Activated CD8-positive, alpha-beta T cell treated with anti-CD3 and anti-CD28 coated beads, Interleukin-2, amount 10 ng/mL, durations not matched to agents 7 days and 5 days (primary cell): ENCODE results near the gene GLP2R. TPM values are rescaled to one million over a fixed set of nuclear protein-coding genes. Genes with fewer than 3 reads are reported as not detected.
"Not testable (repeated sequence)": the region's sequence is repeated elsewhere in the genome, so short reads cannot be mapped to it uniquely, and the experiment has no call there.

ENCODE experiments used
- ATAC-seq: fragments of 150-1000 bp; cut with Tn5 transposase; one replicate; pipeline ENCODE4 v1.10.0; 2021; ENCODE audit warnings: moderate library complexity
- CTCF ChIA-PET: fragments of 350-600 bp; sonication (Branson Sonifier 250); formaldehyde crosslinking; loops from one replicate; lab custom pipeline; 2021; ENCODE audit warnings: antibody characterized with exemption; lab: Charles Lee
- POLR2A ChIA-PET: fragments of 350-600 bp; sonication (Branson Sonifier 250); formaldehyde crosslinking; loops from one replicate; lab custom pipeline; 2021; ENCODE audit warnings: antibody characterized with exemption; lab: Charles Lee
- DNase-seq: peaks from one replicate; pipeline ENCODE4 v3.0.0-alpha.2; 2020
- H3K27ac Mint-ChIP-seq: one replicate; pipeline ENCODE4 v1.8.0; 2021; ENCODE audit warnings: mild to moderate bottlenecking, mixed read lengths
- H3K27me3 Mint-ChIP-seq: one replicate; pipeline ENCODE4 v1.8.0; 2021; ENCODE audit warnings: low read depth, mixed read lengths
- H3K36me3 Mint-ChIP-seq: one replicate; pipeline ENCODE4 v1.8.0; 2021; ENCODE audit warnings: low read depth, mixed read lengths
- H3K4me1 Mint-ChIP-seq: one replicate; pipeline ENCODE4 v1.8.0; 2021; ENCODE audit warnings: low read depth, mixed read lengths
- H3K4me3 Mint-ChIP-seq: one replicate; pipeline ENCODE4 v1.8.0; 2021; ENCODE audit warnings: mild to moderate bottlenecking, mixed read lengths
- H3K9me3 Mint-ChIP-seq: one replicate; pipeline ENCODE4 v1.8.0; 2022; ENCODE audit warnings: mixed read lengths; ENCODE audit not compliant: insufficient read depth
- total RNA-seq, 2 experiments: library from RNA; stranded (reverse); gene quantifications; one replicate each; pipeline ENCODE4 v1.2.3, GENCODE V29; 2021

Gene GLP2R
- total RNA-seq, 2 experiments from 2014 or later = not detected

DNA sequence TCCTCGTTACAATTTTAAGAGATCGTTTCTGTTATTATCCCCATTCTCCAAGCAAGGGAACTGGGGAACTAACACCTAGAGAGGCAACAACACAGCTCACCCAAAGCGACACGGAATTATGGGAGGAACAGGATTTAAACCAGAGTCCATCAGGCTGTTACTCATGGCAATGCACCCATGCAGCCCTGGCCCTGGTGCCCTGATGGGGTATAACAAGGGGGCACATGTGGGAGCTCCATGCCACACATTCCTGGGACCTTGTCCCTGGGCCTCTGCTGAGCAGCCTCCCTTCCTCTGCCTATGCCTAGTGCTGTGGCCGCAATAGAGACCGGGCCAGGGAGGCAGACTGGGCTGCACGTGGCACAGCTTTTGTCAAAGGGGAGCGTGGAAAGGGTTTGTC, 92.6 kb downstream of the GLP2R start:
- no peaks in the 10 kb centered on the region for H3K36me3 Mint-ChIP-seq
- ChIA-PET CTCF (no interaction called here), POLR2A (no interaction called here)
- no peak overlapping the region for H3K4me3 Mint-ChIP-seq
- no peaks in the 10 kb centered on the region for H3K4me1 Mint-ChIP-seq
- no peak for DNase-seq
- H3K27me3 Mint-ChIP-seq = no peaks in the 10 kb centered on the region
- H3K27ac Mint-ChIP-seq = no peak overlapping the region
- no peak for ATAC-seq
- H3K9me3 Mint-ChIP-seq = no peaks in the 10 kb centered on the region

DNA sequence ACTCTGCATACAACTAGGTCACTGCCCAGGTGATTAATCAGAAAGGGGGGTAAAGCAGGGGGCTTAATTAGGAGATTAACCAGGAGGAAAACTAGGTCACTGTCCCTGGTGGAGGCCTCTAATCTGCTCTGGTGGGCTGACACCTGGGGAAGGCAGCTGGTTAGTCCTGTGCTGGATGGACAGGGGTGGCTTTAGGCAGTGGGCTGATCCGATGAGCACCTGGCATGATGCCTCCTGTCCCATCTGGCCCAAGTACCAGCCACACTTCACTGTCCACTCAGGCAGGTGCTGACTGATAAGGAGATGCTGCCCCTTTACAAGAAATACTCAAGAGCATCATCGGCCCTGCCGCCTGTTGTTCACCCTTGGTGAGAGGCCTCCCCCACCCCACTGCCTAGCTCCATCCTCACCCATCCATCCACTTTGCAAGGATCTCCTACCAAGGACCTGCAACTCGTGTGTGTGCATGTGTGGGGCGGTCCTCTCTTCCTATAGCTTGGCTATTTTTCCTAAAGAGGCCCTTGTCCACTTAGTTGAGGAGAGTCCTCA, 93.2 kb downstream of the GLP2R start:
- Mint-ChIP-seq H3K27me3 (no peaks in the 10 kb centered on the region), H3K36me3 (no peaks in the 10 kb centered on the region), H3K9me3 (no peaks in the 10 kb centered on the region), H3K27ac (no peak overlapping the region), H3K4me1 (no peaks in the 10 kb centered on the region), H3K4me3 (no peak overlapping the region)
- ATAC-seq (no peak), DNase-seq (no peak)
- ChIA-PET CTCF (no interaction called here), POLR2A (no interaction called here)

DNA sequence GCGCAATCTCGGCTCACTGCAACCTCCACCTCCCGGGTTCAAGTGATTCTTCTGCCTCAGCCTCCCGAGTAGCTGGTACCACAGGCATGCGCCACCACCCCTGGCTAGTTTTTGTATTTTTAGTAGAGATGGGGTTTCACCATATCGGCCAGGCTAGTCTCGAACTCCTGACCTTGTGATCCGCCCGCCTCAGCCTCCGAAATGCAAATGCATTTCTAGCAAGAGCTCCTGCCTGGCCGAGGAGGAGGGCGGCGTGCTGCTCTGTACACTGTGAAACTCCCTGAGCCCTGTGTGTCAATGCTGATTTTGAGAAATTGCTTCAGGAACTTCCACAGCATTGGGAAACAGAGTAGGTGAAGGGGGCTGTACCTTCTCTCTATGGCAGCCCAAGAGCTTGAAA, 95.5 kb downstream of the GLP2R start:
- POLR2A ChIA-PET, DNase-seq, CTCF ChIA-PET: not testable (repeated sequence)

DNA sequence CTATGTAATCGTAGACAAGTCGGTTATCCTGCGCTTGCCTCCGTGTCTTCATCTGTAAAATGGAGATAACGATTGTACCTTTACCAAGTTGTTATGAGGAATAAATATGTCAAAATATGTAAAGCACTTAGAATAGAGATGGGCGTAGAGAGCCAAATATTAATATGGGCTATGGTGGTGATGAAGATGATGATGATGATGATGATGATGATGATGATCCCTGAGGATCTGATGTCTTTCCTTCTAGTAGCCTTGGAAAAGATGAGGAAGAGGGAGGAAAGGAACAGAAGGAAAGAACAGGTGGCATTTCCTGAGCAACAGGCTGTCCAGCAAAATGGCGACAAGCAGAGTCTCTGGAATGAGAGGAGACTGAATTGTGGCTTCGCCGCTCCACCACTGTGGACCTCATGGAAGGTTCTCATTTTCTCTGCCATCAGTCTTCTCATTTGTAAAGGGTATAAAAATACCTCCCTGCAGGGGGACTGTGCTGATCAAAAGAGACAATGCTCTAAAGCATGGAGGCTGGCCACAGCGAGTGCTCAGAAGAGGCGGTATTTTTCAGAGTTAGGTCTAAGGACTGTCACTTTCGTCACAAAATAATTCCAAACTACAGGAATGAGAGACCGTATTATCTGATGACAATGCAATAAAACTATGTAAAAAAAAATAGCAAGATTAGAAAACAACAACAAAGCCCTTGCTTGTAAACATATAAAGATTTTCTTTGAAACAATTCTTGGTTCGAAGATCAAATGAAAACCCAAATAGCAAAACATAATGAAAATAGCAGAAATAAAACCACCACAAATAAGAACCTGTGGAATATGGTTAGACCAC, 96.5 kb downstream of the GLP2R start:
- Mint-ChIP-seq H3K36me3 (no peaks in the 10 kb centered on the region), H3K27ac (no peak overlapping the region), H3K4me3 (no peak overlapping the region), H3K4me1 (no peaks in the 10 kb centered on the region), H3K9me3 (no peaks in the 10 kb centered on the region), H3K27me3 (no peaks in the 10 kb centered on the region)
- ChIA-PET CTCF (no interaction called here), POLR2A (no interaction called here)
- no peak for DNase-seq
- no peak for ATAC-seq

More for the DNA sequence above, 95.5 kb downstream of the GLP2R start:
- not testable (repeated sequence) for H3K27me3 Mint-ChIP-seq, H3K4me3 Mint-ChIP-seq, H3K27ac Mint-ChIP-seq, ATAC-seq, H3K9me3 Mint-ChIP-seq, H3K4me1 Mint-ChIP-seq, H3K36me3 Mint-ChIP-seq

DNA sequence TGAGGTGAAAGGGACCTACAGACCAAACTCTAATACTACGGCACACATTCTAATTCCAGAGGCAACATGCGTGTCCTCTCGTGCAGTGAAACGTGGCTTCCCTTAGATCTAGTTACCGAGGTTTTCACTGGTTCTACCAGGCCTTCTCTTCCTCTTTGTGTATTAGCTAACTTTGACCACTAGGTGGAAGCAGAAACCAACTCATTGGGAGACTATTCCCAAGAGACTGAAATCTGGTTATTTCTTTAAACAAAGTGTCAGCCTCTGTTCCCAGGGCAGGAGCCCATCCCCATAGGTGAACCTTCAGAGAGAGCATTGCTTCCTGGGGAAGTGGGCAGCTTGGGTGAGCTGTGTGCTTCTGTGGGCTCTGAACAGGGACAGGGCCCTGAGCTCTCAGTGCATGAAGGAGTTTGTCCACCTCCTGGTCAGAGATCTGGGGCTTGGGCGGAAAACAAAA, 99.0 kb downstream of the GLP2R start:
- H3K27ac Mint-ChIP-seq = no peak overlapping the region
- DNase-seq = peak; percentile 26

DNA sequence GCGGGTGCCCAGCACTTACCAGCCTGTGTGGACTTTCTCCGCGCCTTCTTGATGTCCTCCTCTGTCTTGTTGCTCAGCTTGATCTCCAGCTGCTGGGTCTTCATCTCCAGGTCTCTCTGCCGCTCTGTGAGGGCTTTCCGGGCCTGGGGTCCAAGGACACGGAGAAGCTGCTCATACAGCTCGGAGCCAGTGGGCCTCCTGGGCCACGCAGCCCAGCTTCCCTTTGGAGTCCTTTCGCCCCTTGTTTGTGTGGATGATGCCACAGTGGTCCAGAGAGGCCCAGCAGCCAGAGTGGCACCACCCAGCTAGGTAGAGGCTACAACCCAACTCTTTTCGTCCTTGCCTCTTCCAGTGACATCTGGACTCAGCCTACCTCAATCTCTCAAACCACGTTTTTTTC, 99.7 kb downstream of the GLP2R start:
- Mint-ChIP-seq H3K4me1 (no peaks in the 10 kb centered on the region), H3K36me3 (no peaks in the 10 kb centered on the region), H3K27ac (no peak overlapping the region), H3K27me3 (no peaks in the 10 kb centered on the region), H3K9me3 (no peaks in the 10 kb centered on the region), H3K4me3 (no peak overlapping the region)
- POLR2A ChIA-PET = no interaction called here
- ATAC-seq = no peak
- no peak for DNase-seq
- CTCF ChIA-PET = interaction anchor here (1.1 to 2.0 kb wide), 9 partner anchors 9 to 691 kb away, joined by 3 to 16 read pairs (median 5); partner anchors contain the start of gene DHRS7C

More for the DNA sequence above, 99.0 kb downstream of the GLP2R start:
- POLR2A ChIA-PET = no interaction called here
- Mint-ChIP-seq H3K9me3 (no peaks in the 10 kb centered on the region), H3K27me3 (no peaks in the 10 kb centered on the region), H3K4me3 (no peak overlapping the region), H3K4me1 (no peaks in the 10 kb centered on the region), H3K36me3 (no peaks in the 10 kb centered on the region)
- peak; percentile 77 for ATAC-seq
- CTCF ChIA-PET = interaction anchor here (0.7 to 2.0 kb wide), 11 partner anchors 10 to 692 kb away, joined by 3 to 16 read pairs (median 4); partner anchors contain the start of gene DHRS7C

DNA sequence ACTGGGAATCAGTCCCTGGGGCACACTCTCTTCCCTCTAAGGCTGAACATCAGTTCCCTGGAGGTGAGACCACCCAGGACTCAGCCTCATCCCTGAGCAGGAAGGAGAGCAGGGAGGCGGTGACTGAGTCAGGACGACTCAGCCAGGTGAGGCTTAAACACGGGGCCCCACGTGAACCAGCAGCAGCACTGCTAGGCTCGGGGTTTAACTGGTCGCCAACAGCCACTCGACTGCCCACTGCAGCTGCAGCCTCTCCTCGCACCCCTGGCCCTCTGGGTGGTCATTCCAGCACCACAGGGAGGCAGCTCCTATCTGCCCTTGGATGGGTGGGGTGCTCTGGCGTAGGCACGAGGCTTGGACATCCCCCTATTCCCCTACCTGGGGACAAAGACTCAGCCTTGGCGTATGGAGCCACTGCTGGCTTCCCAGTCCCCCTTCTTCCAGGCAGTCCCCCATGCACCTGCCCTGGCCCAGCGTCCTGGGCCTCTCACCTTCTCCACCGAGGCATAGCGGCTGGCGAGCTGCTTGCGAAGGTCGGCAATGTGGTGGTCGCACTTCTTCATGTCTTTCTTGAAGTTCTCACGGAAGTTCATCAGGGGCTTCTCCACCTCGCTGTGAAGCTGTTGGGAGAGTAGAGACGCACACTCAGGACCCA, 100.6 kb downstream of the GLP2R start:
- Mint-ChIP-seq H3K27ac (no peak overlapping the region), H3K36me3 (no peaks in the 10 kb centered on the region), H3K9me3 (no peaks in the 10 kb centered on the region), H3K4me1 (no peaks in the 10 kb centered on the region), H3K27me3 (no peaks in the 10 kb centered on the region), H3K4me3 (no peak overlapping the region)
- ATAC-seq (no peak), DNase-seq (no peak)
- CTCF ChIA-PET = interaction anchor here (1.1 kb wide), 1 partner anchor 691 kb away, joined by 5 read pairs; no protein-coding TSS in a partner anchor
- POLR2A ChIA-PET = no interaction called here

DNA sequence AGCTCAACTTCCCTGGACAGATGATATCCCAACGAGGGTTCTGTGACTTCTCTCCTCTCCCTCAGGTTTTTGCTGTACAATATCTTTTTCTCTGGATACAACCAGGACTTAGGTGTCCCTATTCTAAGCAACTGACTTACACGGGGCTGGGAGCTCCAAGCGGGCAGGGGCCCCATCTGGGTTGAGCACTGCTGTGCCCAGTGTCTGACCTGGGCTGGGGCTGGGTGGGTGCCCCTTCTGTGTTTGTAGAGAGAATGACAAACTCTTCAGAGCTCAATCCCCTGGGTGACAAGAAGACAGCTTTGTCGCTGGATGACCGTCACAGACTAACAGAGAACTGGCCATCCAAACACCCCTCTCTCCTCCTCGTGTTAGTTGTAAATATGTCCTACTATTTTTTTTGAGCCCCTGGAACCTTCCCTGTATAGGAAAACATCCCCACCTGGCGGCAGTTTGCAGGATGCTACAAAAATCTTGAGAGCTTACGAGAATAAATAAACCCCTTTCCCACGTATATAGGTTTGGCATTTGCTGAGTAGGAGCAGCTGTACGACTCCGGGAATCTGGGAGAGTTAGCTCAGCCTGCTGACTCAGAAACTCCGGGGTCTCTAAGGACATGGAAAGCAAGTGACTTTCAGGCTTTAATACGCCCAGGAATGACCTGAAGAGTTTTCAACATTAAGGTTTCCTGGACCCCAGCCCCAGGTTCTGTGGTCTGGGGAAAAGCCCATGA, 103.0 kb downstream of the GLP2R start:
- no peak overlapping the region for H3K27ac Mint-ChIP-seq
- no peaks in the 10 kb centered on the region for H3K9me3 Mint-ChIP-seq
- CTCF ChIA-PET = interaction anchor here (1.3 to 1.7 kb wide), 2 partner anchors 298 to 688 kb away, joined by 3 read pairs; no protein-coding TSS in a partner anchor
- H3K4me3 Mint-ChIP-seq = no peak overlapping the region
- ATAC-seq (no peak), DNase-seq (no peak)
- H3K4me1 Mint-ChIP-seq = no peaks in the 10 kb centered on the region
- no peaks in the 10 kb centered on the region for H3K36me3 Mint-ChIP-seq
- POLR2A ChIA-PET = no interaction called here
- H3K27me3 Mint-ChIP-seq = no peaks in the 10 kb centered on the region

DNA sequence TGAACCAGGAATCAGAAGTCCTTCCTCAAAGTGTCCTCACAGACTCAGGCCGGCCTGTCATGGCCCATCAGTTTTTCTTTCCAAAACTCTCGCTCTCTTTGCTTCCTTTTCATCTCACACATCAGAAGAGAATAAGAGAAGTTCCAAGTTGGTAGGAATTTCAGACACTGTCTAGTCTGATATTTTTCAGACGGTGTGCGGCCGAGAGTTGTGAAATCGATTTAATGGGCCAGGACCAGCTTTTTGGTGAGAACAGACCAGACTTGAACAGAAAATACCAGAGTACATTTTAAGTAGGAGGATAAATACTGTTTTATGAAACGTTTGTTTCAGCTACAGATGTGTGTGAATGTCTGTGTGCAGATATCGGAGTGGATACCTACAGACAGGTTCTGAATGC, 104.1 kb downstream of the GLP2R start:
- CTCF ChIA-PET = no interaction called here
- no peak overlapping the region for H3K27ac Mint-ChIP-seq
- H3K4me3 Mint-ChIP-seq = no peak overlapping the region
- POLR2A ChIA-PET = no interaction called here
- H3K4me1 Mint-ChIP-seq = no peaks in the 10 kb centered on the region
- no peaks in the 10 kb centered on the region for H3K36me3 Mint-ChIP-seq
- DNase-seq = no peak
- ATAC-seq = no peak
- no peaks in the 10 kb centered on the region for H3K9me3 Mint-ChIP-seq
- H3K27me3 Mint-ChIP-seq = no peaks in the 10 kb centered on the region

DNA sequence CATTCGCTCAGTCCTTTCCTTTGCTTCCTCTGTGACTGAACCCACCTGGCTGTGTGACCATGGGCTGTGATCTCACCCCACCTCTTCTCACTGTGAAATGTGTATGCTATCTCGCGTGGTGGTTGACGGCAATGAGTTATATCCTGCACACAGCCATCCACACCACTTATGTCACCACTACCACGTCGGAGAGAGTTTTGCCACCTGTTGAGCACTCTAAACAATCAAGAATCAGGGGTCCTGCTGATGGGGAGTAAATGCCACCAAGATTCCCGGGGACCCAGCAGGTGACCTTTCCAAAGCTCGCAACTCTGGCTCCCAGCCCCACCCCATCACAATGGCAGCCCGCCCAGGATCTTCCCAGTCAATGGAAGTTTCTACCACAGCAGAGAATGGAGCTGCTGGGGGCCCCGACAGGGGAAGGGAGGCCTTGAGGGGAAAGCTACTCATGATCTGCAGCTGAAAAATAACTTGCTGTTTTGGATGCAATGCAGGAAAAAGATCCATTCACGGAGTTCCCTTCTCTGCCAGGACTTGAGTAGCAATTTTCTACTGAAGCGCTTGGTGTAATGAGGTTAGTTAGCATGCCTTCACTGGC, 105.5 kb downstream of the GLP2R start:
- H3K4me1 Mint-ChIP-seq = no peaks in the 10 kb centered on the region
- no peak for DNase-seq

DNA sequence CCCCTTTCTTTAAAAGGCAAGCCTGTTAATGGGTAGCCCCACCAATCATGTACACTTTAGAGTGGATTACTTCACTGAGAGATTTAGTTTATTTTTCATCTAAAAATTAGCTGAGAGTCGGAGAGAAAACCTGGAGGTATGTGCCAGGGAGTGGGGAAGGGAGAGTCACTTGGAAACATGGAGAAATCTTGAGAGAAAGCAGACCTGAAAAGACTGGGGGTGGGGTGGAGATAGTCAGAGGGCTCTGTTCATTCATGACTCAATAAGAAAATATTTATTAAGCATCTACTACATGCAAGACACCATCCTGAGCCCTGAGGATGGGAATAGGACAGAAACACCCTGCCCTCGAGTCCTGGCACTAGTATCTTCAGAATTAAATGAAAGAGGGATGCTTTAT, 106.8 kb downstream of the GLP2R start:
- Mint-ChIP-seq H3K36me3 (no peaks in the 10 kb centered on the region), H3K4me1 (no peaks in the 10 kb centered on the region), H3K9me3 (no peaks in the 10 kb centered on the region), H3K4me3 (no peak overlapping the region), H3K27ac (no peak overlapping the region), H3K27me3 (no peaks in the 10 kb centered on the region)
- DNase-seq = no peak
- POLR2A ChIA-PET = no interaction called here
- CTCF ChIA-PET = no interaction called here
- ATAC-seq = no peak

More for the DNA sequence above, 105.5 kb downstream of the GLP2R start:
- no peaks in the 10 kb centered on the region for H3K27me3 Mint-ChIP-seq
- no peak overlapping the region for H3K27ac Mint-ChIP-seq
- no peaks in the 10 kb centered on the region for H3K36me3 Mint-ChIP-seq
- POLR2A ChIA-PET = no interaction called here
- H3K4me3 Mint-ChIP-seq = no peak overlapping the region
- CTCF ChIA-PET = no interaction called here
- no peak for ATAC-seq
- no peaks in the 10 kb centered on the region for H3K9me3 Mint-ChIP-seq
